OCI-LY3 (cell line): ENCODE results near the gene ERC2.

Source experiments
- CTCF ChIP-seq: fragments of 200-600, 300-600 bp; sonication (generic); IDR thresholded peaks from 2 replicates; pipeline ENCODE4 v1.5.1; 2014; ENCODE audit warnings: antibody characterized with exemption, low read length, low read depth
- EZH2phosphoT487 ChIP-seq: fragments of 200-600 bp; shearing (Covaris generic); IDR thresholded peaks from 2 replicates; pipeline ENCODE4 v1.6.1; 2018; ENCODE audit warnings: antibody characterized with exemption, mixed run types, low read depth

DNA sequence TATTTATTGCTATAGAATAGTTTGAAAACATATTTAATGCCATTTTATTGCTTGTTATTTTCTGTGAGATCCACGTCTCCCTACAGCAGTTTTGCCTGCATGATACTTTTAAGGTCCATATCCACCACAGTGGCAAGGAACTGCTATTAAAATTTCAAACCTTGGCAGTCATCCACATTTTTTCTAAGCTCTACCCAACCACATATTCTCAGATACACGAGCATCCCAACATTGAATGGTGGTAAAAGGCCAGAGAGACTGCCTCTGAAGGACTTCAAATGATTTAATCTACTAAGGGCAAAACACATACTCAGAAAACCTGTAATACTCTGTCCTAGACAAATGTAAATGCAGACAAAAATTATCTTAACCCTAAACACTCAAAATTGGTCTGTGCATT is 173.1 kb downstream of the ERC2 start:
- no peak for TF ChIP-seq CTCF
- TF ChIP-seq EZH2phosphoT487: no peak
